Measurements from ENCODE around the gene PSD2. TPM values are rescaled to one million over a fixed set of nuclear protein-coding genes. Genes with fewer than 3 reads are reported as not detected.

The PSD2 gene
- total and polyA plus RNA-seq, 12 donors = 0.03 to 0.09 (median 0.08) TPM; not detected in 9

DNA sequence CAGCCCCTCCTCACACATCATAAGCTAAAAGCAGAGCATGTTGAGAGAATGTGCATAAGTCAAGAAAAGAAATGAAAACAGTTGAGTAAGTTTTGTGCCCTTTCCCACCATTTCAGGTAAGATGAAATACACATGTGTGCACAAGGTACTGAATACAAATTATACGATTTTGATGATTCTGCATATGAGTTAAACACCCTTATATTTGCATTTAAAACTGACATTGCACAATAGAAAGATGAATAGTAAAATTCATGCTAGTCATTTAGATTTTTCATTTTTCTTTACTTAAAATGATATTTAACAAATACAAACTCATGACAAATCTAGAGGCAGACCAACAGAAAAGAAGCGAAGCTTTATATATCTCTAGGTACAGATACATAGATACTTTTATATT is 24.9 kb upstream of the PSD2 start:
- Histone ChIP-seq H3K27me3 (no peaks in the 10 kb centered on the region), H3K4me1 (peaks cover 0 to 44% (median 19%) of the 10 kb centered on the region in 9 donors), H3K9me3 (no peaks in the 10 kb centered on the region), H3K36me3 (no peaks in the 10 kb centered on the region), H3K4me3 (no peak overlapping the region), H3K27ac (no peak overlapping the region)
- TF ChIP-seq, protein P1, sequence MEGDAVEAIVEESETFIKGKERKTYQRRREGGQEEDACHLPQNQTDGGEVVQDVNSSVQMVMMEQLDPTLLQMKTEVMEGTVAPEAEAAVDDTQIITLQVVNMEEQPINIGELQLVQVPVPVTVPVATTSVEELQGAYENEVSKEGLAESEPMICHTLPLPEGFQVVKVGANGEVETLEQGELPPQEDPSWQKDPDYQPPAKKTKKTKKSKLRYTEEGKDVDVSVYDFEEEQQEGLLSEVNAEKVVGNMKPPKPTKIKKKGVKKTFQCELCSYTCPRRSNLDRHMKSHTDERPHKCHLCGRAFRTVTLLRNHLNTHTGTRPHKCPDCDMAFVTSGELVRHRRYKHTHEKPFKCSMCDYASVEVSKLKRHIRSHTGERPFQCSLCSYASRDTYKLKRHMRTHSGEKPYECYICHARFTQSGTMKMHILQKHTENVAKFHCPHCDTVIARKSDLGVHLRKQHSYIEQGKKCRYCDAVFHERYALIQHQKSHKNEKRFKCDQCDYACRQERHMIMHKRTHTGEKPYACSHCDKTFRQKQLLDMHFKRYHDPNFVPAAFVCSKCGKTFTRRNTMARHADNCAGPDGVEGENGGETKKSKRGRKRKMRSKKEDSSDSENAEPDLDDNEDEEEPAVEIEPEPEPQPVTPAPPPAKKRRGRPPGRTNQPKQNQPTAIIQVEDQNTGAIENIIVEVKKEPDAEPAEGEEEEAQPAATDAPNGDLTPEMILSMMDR (IDR thresholded peaks at IDR 0.05) = no peak
- intact Hi-C loops (cut with DNase I) = no loop called here
- ATAC-seq (no peak), DNase-seq (no peak)
- WGBS, 2 donors = 92 to 93% methylated on average over 2 of the region's 2 CpGs

DNA sequence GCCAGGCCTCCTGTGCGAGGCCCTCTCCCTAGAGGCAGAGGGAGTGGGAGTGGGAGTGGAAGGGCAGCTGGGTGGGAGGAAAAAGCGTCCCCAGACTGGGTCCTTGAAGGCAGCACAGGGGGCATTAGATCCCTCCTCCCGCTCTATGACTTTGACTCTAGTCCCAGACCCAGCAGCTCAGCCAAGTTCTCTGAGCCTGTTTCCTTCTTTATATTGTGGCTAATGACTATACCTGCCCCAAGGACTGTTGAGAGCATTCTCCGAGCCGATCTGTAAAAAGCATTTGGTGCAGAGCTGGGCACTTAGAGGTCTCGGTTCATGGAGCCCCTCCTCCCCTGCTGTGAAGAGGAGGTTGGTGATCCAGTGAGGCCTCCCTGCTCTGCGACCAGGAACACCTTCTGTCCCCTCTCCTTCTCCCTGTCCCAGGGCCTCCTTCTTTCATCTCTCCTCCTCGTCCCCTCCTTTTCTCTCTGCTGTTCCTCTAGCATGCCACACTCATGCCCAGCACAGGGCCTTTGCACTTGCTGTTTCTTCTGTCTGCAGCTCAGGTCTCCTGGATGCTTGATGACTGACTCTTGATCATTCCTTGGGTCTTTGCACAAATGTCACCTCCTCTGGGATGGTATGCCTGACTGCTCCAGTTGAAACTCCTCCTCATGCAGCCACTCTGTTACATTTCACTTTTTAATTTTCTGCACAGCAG is 23.4 kb upstream of the PSD2 start:
- H3K9me3 ChIP-seq = no peaks in the 10 kb centered on the region
- H3K36me3 ChIP-seq = no peaks in the 10 kb centered on the region
- ATAC-seq (no peak), DNase-seq (no peak)
- peaks cover 0 to 38% (median 18%) of the 10 kb centered on the region in 9 donors for H3K4me1 ChIP-seq
- 64 to 80% methylated on average over 8 of the region's 8 CpGs for WGBS, 2 donors
- intact Hi-C loops (cut with DNase I) = no loop called here
- no peaks in the 10 kb centered on the region for H3K27me3 ChIP-seq
- no peak overlapping the region for H3K27ac ChIP-seq
- H3K4me3 ChIP-seq = no peak overlapping the region
- TF ChIP-seq, protein P1 (IDR thresholded peaks at IDR 0.05) = no peak

DNA sequence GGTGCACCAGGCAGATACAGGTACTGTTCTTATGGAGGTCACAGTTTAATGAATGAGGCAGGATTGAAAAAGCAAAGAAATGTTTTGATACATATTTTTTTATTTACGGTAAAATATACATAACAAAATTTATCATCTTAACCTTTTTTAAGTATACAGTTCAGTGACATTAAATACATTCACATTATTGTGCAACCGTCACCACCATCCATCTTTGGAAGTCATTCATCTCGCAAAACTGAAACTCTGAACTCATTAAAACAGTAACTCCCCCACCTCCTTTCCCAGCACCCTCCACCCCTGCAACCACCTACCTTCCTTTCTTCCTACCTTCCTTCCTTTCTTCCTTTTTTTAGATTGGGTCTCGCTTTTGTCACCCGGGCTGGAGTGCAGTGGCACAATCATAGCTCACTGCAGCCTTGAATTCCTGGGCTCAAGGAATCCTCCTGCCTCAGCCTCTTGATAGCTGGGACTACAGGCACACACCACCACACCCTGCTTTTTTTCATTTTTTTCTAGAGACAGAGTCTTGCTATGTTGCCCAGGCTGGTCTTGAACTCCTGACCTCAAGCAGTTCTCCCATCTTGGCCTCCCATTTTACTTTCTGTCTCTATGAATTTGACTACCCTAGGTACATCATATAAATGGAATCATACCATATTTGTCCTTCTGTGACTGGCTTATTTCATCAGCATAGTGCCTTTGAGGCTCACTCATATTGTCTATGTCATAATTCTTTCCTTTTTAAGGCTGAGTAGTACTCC is 22.5 kb upstream of the PSD2 start:
- intact Hi-C loops (cut with DNase I) = no loop called here
- WGBS, 2 donors = 81 to 84% methylated on average over 5 of the region's 5 CpGs
- ATAC-seq = no peak

DNA sequence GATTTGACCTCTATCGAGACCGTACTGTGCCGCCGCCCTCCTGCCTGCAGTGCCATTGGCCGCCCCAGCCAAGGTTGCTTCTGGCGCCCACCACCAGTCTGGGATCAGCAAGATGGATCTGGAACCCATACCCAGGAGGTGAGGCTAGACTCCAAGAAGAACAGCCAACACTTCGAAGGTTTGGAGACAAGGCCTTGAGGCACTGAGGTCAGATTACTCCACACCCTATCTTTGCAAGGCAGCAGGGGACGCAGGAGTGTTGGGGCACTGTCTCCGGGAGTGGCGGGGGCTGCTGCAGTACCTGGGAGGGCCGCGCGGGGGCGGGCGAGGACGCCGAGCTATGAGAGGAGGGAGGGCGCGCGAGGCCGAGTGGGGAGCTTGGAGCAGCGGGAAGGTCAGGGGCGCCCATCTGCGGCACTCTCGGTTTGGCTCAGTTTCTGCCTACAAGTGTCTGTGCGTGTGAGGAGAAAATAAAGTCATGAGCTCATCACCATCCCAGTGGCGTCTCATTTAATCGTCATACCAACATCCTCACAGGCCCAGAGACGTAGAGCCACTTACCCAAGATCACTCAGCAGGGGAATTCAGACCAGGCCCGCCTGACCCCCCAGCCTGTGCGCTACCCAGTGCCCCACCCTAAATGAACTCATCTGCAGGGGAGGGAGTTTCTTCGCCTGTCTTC is 20.5 kb upstream of the PSD2 start:
- Histone ChIP-seq H3K36me3 (no peaks in the 10 kb centered on the region), H3K4me3 (no peak overlapping the region), H3K9me3 (no peaks in the 10 kb centered on the region), H3K4me1 (peaks cover 0 to 19% (median 11%) of the 10 kb centered on the region in 9 donors), H3K27me3 (no peaks in the 10 kb centered on the region), H3K27ac (no peak overlapping the region)
- peak; percentile 71 to 81 for DNase-seq
- intact Hi-C loops (cut with DNase I) = no loop called here
- TF ChIP-seq, protein P1 (IDR thresholded peaks at IDR 0.05) = peak; percentile 80 to 95 (median 94)
- peak; percentile 76 to 92 (median 86) for ATAC-seq
- 31 to 32% methylated on average over 31 to 32 of the region's 32 CpGs for WGBS, 2 donors

More for the DNA sequence above, 22.5 kb upstream of the PSD2 start:
- Histone ChIP-seq H3K27me3 (no peaks in the 10 kb centered on the region), H3K4me3 (no peak overlapping the region), H3K36me3 (no peaks in the 10 kb centered on the region), H3K27ac (no peak overlapping the region), H3K9me3 (no peaks in the 10 kb centered on the region), H3K4me1 (peaks cover 0 to 34% (median 12%) of the 10 kb centered on the region in 9 donors)
- no peak for DNase-seq
- TF ChIP-seq, protein P1 (IDR thresholded peaks at IDR 0.05) = no peak
